ENCODE measurements around the gene UPF3A.
"Not testable (repeated sequence)": the region's sequence is repeated elsewhere in the genome, so short reads cannot be mapped to it uniquely, and the experiment has no call there.

Gene UPF3A

GRCh38 chr13:114237415-114238112, 43.8 kb upstream of the UPF3A start:
- DNase-seq (ENCODE audit: low spot score): no peak
- in situ Hi-C loops (cut with MboI; ENCODE audit: low sequenced_read_pairs, unreplicated experiment): no loop called here
- no peak for TF ChIP-seq CTCF (IDR thresholded peaks at IDR 0.05; ENCODE audit: borderline replicate concordance, control extremely low read depth, extremely low read depth, insufficient read depth, missing control alignments)

GRCh38 chr13:114241918-114242317, 39.5 kb upstream of the UPF3A start:
- in situ Hi-C loops (cut with MboI; ENCODE audit: low sequenced_read_pairs, unreplicated experiment): no loop called here
- DNase-seq (ENCODE audit: low spot score): no peak
- TF ChIP-seq CTCF (IDR thresholded peaks at IDR 0.05; ENCODE audit: borderline replicate concordance, control extremely low read depth, extremely low read depth, insufficient read depth, missing control alignments): no peak

- no peak for DNase-seq (ENCODE audit: low spot score)
- no peak for TF ChIP-seq CTCF (IDR thresholded peaks at IDR 0.05; ENCODE audit: borderline replicate concordance, control extremely low read depth, extremely low read depth, insufficient read depth, missing control alignments)
- in situ Hi-C loops (cut with MboI; ENCODE audit: low sequenced_read_pairs, unreplicated experiment): no loop called here
Measured at GRCh38 chr13:114243971-114244370, 37.4 kb upstream of the UPF3A start.

DNA sequence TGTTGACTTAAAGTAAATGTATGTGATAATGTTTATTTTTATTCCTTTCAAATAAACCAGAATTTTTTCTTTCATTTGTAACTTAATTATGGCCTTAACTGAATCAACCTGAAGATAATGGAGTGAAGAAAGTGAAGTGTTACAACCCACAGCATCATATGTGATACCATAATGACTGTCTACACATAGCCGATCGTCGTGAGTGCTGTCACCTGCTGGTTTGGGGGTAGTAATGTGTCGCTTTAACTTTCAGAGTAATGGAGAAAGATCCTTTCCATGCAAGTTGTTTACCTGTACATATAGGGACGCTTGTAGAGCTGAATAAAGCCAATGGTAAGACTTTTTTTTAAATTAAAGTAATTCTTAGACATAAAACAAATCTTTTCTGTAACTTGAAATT, 36.8 kb upstream of the UPF3A start:
- in situ Hi-C loops (cut with MboI; ENCODE audit: low sequenced_read_pairs, unreplicated experiment): no loop called here
- no peak for DNase-seq (ENCODE audit: low spot score)
- TF ChIP-seq CTCF (IDR thresholded peaks at IDR 0.05; ENCODE audit: borderline replicate concordance, control extremely low read depth, extremely low read depth, insufficient read depth, missing control alignments): no peak

GRCh38 chr13:114248011-114248410, 33.4 kb upstream of the UPF3A start:
- in situ Hi-C loops (cut with MboI; ENCODE audit: low sequenced_read_pairs, unreplicated experiment): no loop called here
- no peak for DNase-seq (ENCODE audit: low spot score)
- no peak for TF ChIP-seq CTCF (IDR thresholded peaks at IDR 0.05; ENCODE audit: borderline replicate concordance, control extremely low read depth, extremely low read depth, insufficient read depth, missing control alignments)

- DNase-seq (ENCODE audit: low spot score): no peak
- TF ChIP-seq CTCF (IDR thresholded peaks at IDR 0.05; ENCODE audit: borderline replicate concordance, control extremely low read depth, extremely low read depth, insufficient read depth, missing control alignments): no peak
Measured at GRCh38 chr13:114249077-114249476, 32.3 kb upstream of the UPF3A start.

DNA sequence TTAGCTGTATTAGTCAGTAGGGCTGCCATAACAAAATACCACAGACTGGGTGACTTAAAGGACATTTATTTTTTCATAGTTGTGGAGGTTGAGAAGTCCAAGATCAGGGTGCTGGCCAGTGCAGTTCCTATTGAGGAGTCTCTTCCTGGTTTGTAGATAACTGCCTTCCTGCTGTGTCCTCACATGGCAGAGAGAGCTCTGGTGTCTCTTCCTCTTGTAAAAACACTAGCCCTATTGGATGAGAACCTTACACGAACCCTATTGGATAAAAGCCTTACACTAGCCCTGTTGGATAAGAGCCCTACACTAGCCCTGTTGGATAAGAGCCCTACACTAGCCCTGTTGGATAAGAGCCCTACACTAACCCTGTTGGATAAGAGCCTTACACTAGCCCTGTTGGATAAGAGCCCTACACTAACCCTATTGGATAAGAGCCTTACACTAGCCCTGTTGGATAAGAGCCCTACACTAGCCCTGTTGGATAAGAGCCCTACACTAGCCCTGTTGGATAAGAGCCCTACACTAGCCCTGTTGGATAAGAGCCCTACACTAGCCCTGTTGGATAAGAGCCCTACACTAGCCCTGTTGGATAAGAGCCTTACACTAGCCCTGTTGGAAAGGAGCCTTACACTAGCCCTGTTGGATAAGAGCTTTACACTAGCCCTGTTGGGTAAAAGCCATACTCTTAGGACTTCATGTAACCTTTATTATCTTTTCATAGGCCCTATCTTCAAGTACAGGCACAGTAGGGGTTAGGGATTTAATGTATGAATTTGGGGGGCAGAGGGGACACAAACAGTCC, 29.6 kb upstream of the UPF3A start:
- DNase-seq (ENCODE audit: low spot score); in situ Hi-C loops (cut with MboI; ENCODE audit: low sequenced_read_pairs, unreplicated experiment): not testable (repeated sequence)

More at GRCh38 chr13:114249077-114249476, 32.3 kb upstream of the UPF3A start:
- in situ Hi-C loops (cut with MboI; ENCODE audit: low sequenced_read_pairs, unreplicated experiment): no loop called here
